ENCODE data around the gene ZNRF1. TPM values are rescaled to one million over a fixed set of nuclear protein-coding genes. Genes with fewer than 3 reads are reported as not detected.
A peak's percentile ranks its signal among the peaks of the same experiment; 100 is the strongest.

Gene ZNRF1
- total and polyA plus RNA-seq, 2 of the 8 experiments (the other 6 are each of a cell fraction or from before 2014, with no cell fraction given) = 33.5 to 52.9 TPM

GRCh38 chr16:75097941-75098901 is 99.4 kb downstream of the ZNRF1 start:
- Histone ChIP-seq H3K23me2 (ENCODE audit: low read depth, low read length) (no peaks in the 10 kb centered on the region), H3K18ac (ENCODE audit: extremely low read depth, low read length) (peak overlapping the region; percentile 56), H3K56ac (replicated peaks; ENCODE audit: insufficient read length, low read depth, low read length) (no peak overlapping the region), H2BK120ac (replicated peaks; ENCODE audit: low read depth, low read length) (no peak overlapping the region), H2BK12ac (ENCODE audit: low read depth, low read length) (peak overlapping the region; percentile 91; the same call in 1 of the 2 replicates), H4K8ac (ENCODE audit: extremely low read depth, insufficient read depth, low read length) (no peak overlapping the region; the same call in 1 of the 2 replicates), H3K9ac (replicated peaks in 1 of 4; ENCODE audit: extremely low read depth in 1 of 4, low read depth in 3 of 4, low read length in 3 of 4) (no peak overlapping the region; a peak in 1 of 7 replicates), H2BK15ac (ENCODE audit: low read length) (peak overlapping the region; percentile 53; the same call in 1 of the 2 replicates), H3K36me3 (ENCODE audit: control insufficient read depth in 2 of 4, insufficient read depth in 4 of 4, low read length in 3 of 4) (peaks cover 0 to 2% (median 0%) of the 10 kb centered on the region in 4 experiments; a peak in 1 of 8 replicates), H2AK5ac (ENCODE audit: low read depth, low read length) (no peak overlapping the region), H4K20me1 (replicated peaks in 1 of 2; ENCODE audit: control insufficient read depth in 1 of 2, insufficient read depth in 2 of 2, low read length in 2 of 2) (peaks cover 11 to 18% of the 10 kb centered on the region in 2 experiments), H3K79me2 (ENCODE audit: control insufficient read depth in 1 of 2, insufficient read depth in 2 of 2, low read length in 2 of 2) (peaks cover 0 to 26% of the 10 kb centered on the region in 2 experiments; a peak in 1 of 4 replicates), H3K4me3 (ENCODE audit: extremely low read depth in 1 of 4, insufficient read depth in 2 of 4, low read depth in 3 of 4, low read length in 4 of 4) (no peak overlapping the region), H3K4ac (replicated peaks; ENCODE audit: insufficient read length, low read depth, low read length) (no peak overlapping the region), H3K9me3 (ENCODE audit: insufficient read depth in 2 of 2, low read depth in 1 of 2, low read length in 1 of 2) (no peaks in the 10 kb centered on the region), H2BK20ac (ENCODE audit: low read length) (peak overlapping the region; percentile 36; the same call in 1 of the 2 replicates), H3K4me1 (replicated peaks in 1 of 4; ENCODE audit: control insufficient read depth in 3 of 4, insufficient read depth in 4 of 4, low read length in 3 of 4) (peaks cover 9 to 49% (median 32%) of the 10 kb centered on the region in 4 experiments), H2BK5ac (ENCODE audit: low read depth, low read length) (no peak overlapping the region; the same call in 1 of the 2 replicates), H2AFZ (ENCODE audit: low read length) (no peak overlapping the region), H4K91ac (replicated peaks; ENCODE audit: insufficient read length, low read length) (no peak overlapping the region), H3K23ac (ENCODE audit: insufficient read length) (no peak overlapping the region), H3K27me3 (replicated peaks in 1 of 4; ENCODE audit: control insufficient read depth in 3 of 4, extremely low read depth in 1 of 4, insufficient read depth in 3 of 4, low read length in 3 of 4) (no peaks in the 10 kb centered on the region), H3K27ac (ENCODE audit: low read depth, low read length) (0 out of 2 replicates have a peak overlapping the region, but pooled peaks have one; percentile 32), H3K79me1 (ENCODE audit: low read depth, low read length) (peaks cover 21% of the 10 kb centered on the region), H3K4me2 (ENCODE audit: insufficient read depth in 1 of 2, low read depth in 2 of 2, low read length in 2 of 2) (peak overlapping the region; percentile 22 to 44; a peak in 2 of 4 replicates), H4K5ac (ENCODE audit: insufficient read length, low read depth, low read length) (no peak overlapping the region), H3K14ac (ENCODE audit: insufficient read length) (no peak overlapping the region)
- TF ChIP-seq TBP (IDR thresholded peaks at IDR 0.05; ENCODE audit: low read depth, low read length) (no peak), CHD2 (IDR thresholded peaks at IDR 0.05; ENCODE audit: low read length) (no peak), CBX5 (IDR thresholded peaks at IDR 0.05; ENCODE audit: low read depth, low read length) (no peak), MAX (IDR thresholded peaks at IDR 0.05) (no peak), SIRT6 (IDR thresholded peaks at IDR 0.05; ENCODE audit: low read length) (no peak)
- no peak for FAIRE-seq
- ChIA-PET POLR2A (ENCODE audit: partially characterized antibody) (interaction anchor here (0.8 to 5.0 kb wide), 7 partner anchors 12 to 120 kb away, joined by 3 to 42 read pairs (median 4); partner anchors contain the start of genes LDHD and ZNRF1), CTCF (ENCODE audit: partially characterized antibody) (interaction anchor here (0.6 to 8.0 kb wide), 23 partner anchors 10 to 100 kb away, joined by 3 to 133 read pairs (median 4); partner anchors contain the start of gene ZNRF1)
- WGBS, 2 experiments (ENCODE audit: extremely low coverage in 1 of 2, insufficient coverage in 1 of 2, insufficient read length in 1 of 2, insufficient replicate concordance in 2 of 2, low coverage in 1 of 2, low lambda C conversion rate in 2 of 2, missing lambda C conversion rate in 1 of 2) = 75% methylated on average over 15 of the region's 15 CpGs; no CpG with 5 or more reads in 1 of the 2 experiments
- no peak for DNase-seq (ENCODE audit: low read depth in 1 of 2, low spot score in 2 of 2)

Data from H1 (cell line).